Esophagus muscularis mucosa (tissue), 4 donors: ENCODE results near the gene RBMS3.

Experiments
- CTCF ChIP-seq, 3 experiments: fragments of 200-600 bp in 2 of 3; fragments of 450-650 bp in 1 of 3; sonication (generic) in 2 of 3; IDR thresholded peaks; one replicate each; pipeline ENCODE4 v1.5.1; 2017 to 2019; ENCODE audit warnings: antibody characterized with exemption in 3 of 3, mild to moderate bottlenecking in 2 of 3, moderate library complexity in 1 of 3
- EP300 ChIP-seq: sonication (generic); formaldehyde crosslinking; IDR thresholded peaks from one replicate; pipeline ENCODE4 v1.6.1; 2017; ENCODE audit warnings: antibody characterized with exemption
- POLR2A ChIP-seq: fragments of 450-650 bp; IDR thresholded peaks from one replicate; pipeline ENCODE4 v1.6.1; 2017; ENCODE audit warnings: antibody characterized with exemption, moderate library complexity, mild to moderate bottlenecking, low read depth
- POLR2AphosphoS5 ChIP-seq, 2 donors: sonication (generic); formaldehyde crosslinking; IDR thresholded peaks; one replicate each; pipeline ENCODE4 v1.6.1; 2017; ENCODE audit warnings: antibody characterized with exemption in 2 of 2

- TF ChIP-seq CTCF (IDR thresholded peaks at IDR 0.05) (no peak), EP300 (no peak), POLR2A (no peak), POLR2AphosphoS5 (IDR thresholded peaks at IDR 0.05) (no peak)
Observed at GRCh38 chr3:29775340-29775739, 494.5 kb downstream of the RBMS3 start.
